B cell (primary cell): ENCODE measurements around the gene SLC26A8.

Experiments
- CTCF ChIP-seq: fragments of 200-600 bp; IDR thresholded peaks from one replicate; pipeline ENCODE4 v1.8.0; 2022; ENCODE audit warnings: antibody characterized with exemption, mild to moderate bottlenecking
- EZH2 ChIP-seq: IDR thresholded peaks from 2 replicates; pipeline ENCODE4 v1.6.1; 2012; ENCODE audit warnings: borderline replicate concordance, low read depth, mild to moderate bottlenecking, moderate library complexity, low read length; ENCODE audit not compliant: insufficient read depth, poor library complexity, severe bottlenecking

GRCh38 chr6:36018339-36018738 is 6.1 kb downstream of the SLC26A8 start:
- TF ChIP-seq CTCF, result no peak
- TF ChIP-seq EZH2, result no peak
